ENCODE data around the gene EEPD1. TPM values are rescaled to one million over a fixed set of nuclear protein-coding genes. Genes with fewer than 3 reads are reported as not detected.

EEPD1 gene
- total RNA-seq, 1 donor from 2014 or later = 8.7 TPM

- Histone ChIP-seq H3K27me3 (ENCODE audit: control insufficient read depth, insufficient read depth, low read length) (no peaks in the 10 kb centered on the region), H3K4me3 (ENCODE audit: low read depth, low read length) (no peak overlapping the region), H3K36me3 (ENCODE audit: control insufficient read depth, insufficient read depth, low read length) (no peaks in the 10 kb centered on the region)
- no peak for DNase-seq (ENCODE audit: low read depth)
- no peak for TF ChIP-seq CTCF (IDR thresholded peaks at IDR 0.05; ENCODE audit: insufficient read depth, low read length, poor library complexity, severe bottlenecking)
Measured at GRCh38 chr7:36306222-36306621, 153.2 kb downstream of the EEPD1 start.

DNA sequence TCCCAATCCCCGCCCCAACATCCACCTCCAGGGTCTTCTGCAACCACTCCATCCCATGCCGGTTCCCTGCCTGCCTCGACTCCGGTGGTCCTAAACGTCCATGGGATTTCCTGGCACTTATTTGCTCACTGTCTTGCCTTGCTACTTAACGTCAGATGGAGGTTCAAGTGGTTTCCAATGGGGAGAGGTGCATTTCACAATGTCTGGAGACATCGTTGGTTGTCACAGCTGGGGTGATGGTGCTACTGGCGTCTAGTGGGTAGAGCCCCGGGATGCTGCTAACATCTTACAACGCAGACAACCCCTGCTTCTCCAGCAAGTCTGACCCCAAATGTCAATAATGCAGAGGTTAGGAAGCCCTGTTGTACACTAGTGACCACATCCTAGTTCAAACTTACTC lies 153.7 kb downstream of the EEPD1 start:
- DNase-seq (ENCODE audit: low read depth) = no peak
- Histone ChIP-seq H3K4me3 (ENCODE audit: low read depth, low read length) (no peak overlapping the region), H3K36me3 (ENCODE audit: control insufficient read depth, insufficient read depth, low read length) (no peaks in the 10 kb centered on the region), H3K27me3 (ENCODE audit: control insufficient read depth, insufficient read depth, low read length) (no peaks in the 10 kb centered on the region)
- TF ChIP-seq CTCF (IDR thresholded peaks at IDR 0.05; ENCODE audit: insufficient read depth, low read length, poor library complexity, severe bottlenecking) = no peak

DNA sequence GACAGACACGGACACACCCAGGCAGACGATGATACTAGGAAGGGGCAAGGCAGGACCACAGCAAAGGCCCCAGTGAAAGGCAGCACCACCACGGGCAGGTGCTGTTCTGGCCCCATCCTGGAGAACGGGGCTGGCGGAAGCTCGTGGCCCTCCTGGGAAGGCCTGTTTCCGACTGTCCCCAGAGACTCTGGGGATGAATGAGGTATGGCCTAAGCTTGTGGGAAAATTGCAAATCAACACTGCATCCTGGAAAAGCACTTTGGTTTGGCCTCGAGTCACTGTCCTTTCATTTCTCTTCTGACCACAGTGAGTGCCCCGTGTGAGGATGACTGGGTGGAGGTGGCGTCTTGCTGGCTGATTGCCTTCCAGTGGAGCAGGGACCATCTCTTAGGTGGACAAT lies 155.0 kb downstream of the EEPD1 start:
- Histone ChIP-seq H3K4me3 (ENCODE audit: low read depth, low read length) (no peak overlapping the region), H3K36me3 (ENCODE audit: control insufficient read depth, insufficient read depth, low read length) (no peaks in the 10 kb centered on the region), H3K27me3 (ENCODE audit: control insufficient read depth, insufficient read depth, low read length) (no peaks in the 10 kb centered on the region)
- TF ChIP-seq CTCF (IDR thresholded peaks at IDR 0.05; ENCODE audit: insufficient read depth, low read length, poor library complexity, severe bottlenecking) = no peak
- DNase-seq (ENCODE audit: low read depth) = no peak

GRCh38 chr7:36309301-36309700 lies 156.2 kb downstream of the EEPD1 start:
- Histone ChIP-seq H3K36me3 (ENCODE audit: control insufficient read depth, insufficient read depth, low read length) (no peaks in the 10 kb centered on the region), H3K4me3 (ENCODE audit: low read depth, low read length) (no peak overlapping the region), H3K27me3 (ENCODE audit: control insufficient read depth, insufficient read depth, low read length) (no peaks in the 10 kb centered on the region)
- no peak for TF ChIP-seq CTCF (IDR thresholded peaks at IDR 0.05; ENCODE audit: insufficient read depth, low read length, poor library complexity, severe bottlenecking)
- DNase-seq (ENCODE audit: low read depth) = no peak

DNA sequence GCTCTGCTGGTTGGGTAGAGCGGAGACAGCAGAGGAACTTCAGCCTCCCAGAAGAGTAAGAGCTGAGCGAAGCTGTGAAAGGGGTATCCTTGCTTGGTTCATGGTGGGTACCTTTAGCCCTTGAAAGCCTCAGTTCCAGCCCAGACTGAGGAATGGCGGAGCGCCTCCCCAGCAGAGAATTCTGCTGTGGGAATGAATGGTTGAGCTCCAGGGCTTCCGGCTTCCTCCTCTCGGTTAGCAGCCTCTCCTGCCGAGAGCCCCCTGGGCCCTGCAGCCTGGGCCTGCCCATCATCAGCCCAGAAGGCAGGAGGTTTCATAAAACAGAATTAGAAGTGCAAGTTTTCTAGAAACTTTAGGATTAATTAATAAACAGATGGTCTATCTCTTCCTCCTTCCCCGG lies 156.7 kb downstream of the EEPD1 start:
- no peaks in the 10 kb centered on the region for H3K27me3 ChIP-seq (ENCODE audit: control insufficient read depth, insufficient read depth, low read length)
- DNase-seq (ENCODE audit: low read depth) = no peak

More for the DNA sequence above, 156.7 kb downstream of the EEPD1 start:
- TF ChIP-seq CTCF (IDR thresholded peaks at IDR 0.05; ENCODE audit: insufficient read depth, low read length, poor library complexity, severe bottlenecking) = no peak
- Histone ChIP-seq H3K36me3 (ENCODE audit: control insufficient read depth, insufficient read depth, low read length) (no peaks in the 10 kb centered on the region), H3K4me3 (ENCODE audit: low read depth, low read length) (no peak overlapping the region)
